Activated T-cell treated with anti-CD3 and anti-CD28 coated beads, Interleukin-2, amount 50 U/mL, for 24 hours (primary cell): Measurements from ENCODE around the gene ANO1.

Experiments
- DNase-seq: peaks from one replicate; pipeline ENCODE4 v3.0.0-alpha.2; 2020
- H3K27ac Mint-ChIP-seq: 2 replicates; pipeline ENCODE4 v1.8.0; 2020; ENCODE audit warnings: mild to moderate bottlenecking, mixed read lengths
- H3K27me3 Mint-ChIP-seq: 2 replicates; pipeline ENCODE4 v1.8.0; 2020; ENCODE audit warnings: mixed read lengths
- H3K36me3 Mint-ChIP-seq: 2 replicates; pipeline ENCODE4 v1.8.0; 2020; ENCODE audit warnings: low read depth, mixed read lengths
- H3K4me1 Mint-ChIP-seq: 2 replicates; pipeline ENCODE4 v1.8.0; 2020; ENCODE audit warnings: low read depth, mixed read lengths
- H3K4me3 Mint-ChIP-seq: 2 replicates; pipeline ENCODE4 v1.8.0; 2020; ENCODE audit warnings: mild to moderate bottlenecking, moderate library complexity, mixed read lengths
- H3K9me3 Mint-ChIP-seq: 2 replicates; pipeline ENCODE4 v1.8.0; 2020; ENCODE audit warnings: mixed read lengths

Gene ANO1

GRCh38 chr11:70169632-70170031 is 91.5 kb downstream of the ANO1 start:
- H3K4me1 Mint-ChIP-seq = no peaks in the 10 kb centered on the region
- no peak for DNase-seq
- H3K4me3 Mint-ChIP-seq = no peak overlapping the region
- H3K36me3 Mint-ChIP-seq = no peaks in the 10 kb centered on the region
- H3K9me3 Mint-ChIP-seq = no peaks in the 10 kb centered on the region
- H3K27me3 Mint-ChIP-seq = peaks cover 21% of the 10 kb centered on the region
- H3K27ac Mint-ChIP-seq = no peak overlapping the region

- H3K36me3 Mint-ChIP-seq = no peaks in the 10 kb centered on the region
- no peak overlapping the region for H3K27ac Mint-ChIP-seq
- DNase-seq = no peak
- peaks cover 21% of the 10 kb centered on the region for H3K27me3 Mint-ChIP-seq
- no peak overlapping the region for H3K4me3 Mint-ChIP-seq
- H3K4me1 Mint-ChIP-seq = no peaks in the 10 kb centered on the region
- no peaks in the 10 kb centered on the region for H3K9me3 Mint-ChIP-seq
These were observed 92.6 kb downstream of the ANO1 start for GRCh38 chr11:70170596-70171210.

GRCh38 chr11:70173018-70173417 is 94.9 kb downstream of the ANO1 start:
- Mint-ChIP-seq H3K27me3 (peaks cover 11% of the 10 kb centered on the region), H3K27ac (no peak overlapping the region), H3K9me3 (no peaks in the 10 kb centered on the region), H3K4me3 (no peak overlapping the region), H3K4me1 (no peaks in the 10 kb centered on the region), H3K36me3 (no peaks in the 10 kb centered on the region)
- no peak for DNase-seq

GRCh38 chr11:70174547-70175235 is 96.6 kb downstream of the ANO1 start:
- no peaks in the 10 kb centered on the region for H3K4me1 Mint-ChIP-seq
- H3K9me3 Mint-ChIP-seq = no peaks in the 10 kb centered on the region
- no peak for DNase-seq
- H3K36me3 Mint-ChIP-seq = no peaks in the 10 kb centered on the region
- H3K4me3 Mint-ChIP-seq = no peak overlapping the region
- peaks cover under 1% of the 10 kb centered on the region for H3K27me3 Mint-ChIP-seq
- H3K27ac Mint-ChIP-seq = no peak overlapping the region

GRCh38 chr11:70175236-70175698 is 97.2 kb downstream of the ANO1 start:
- Mint-ChIP-seq H3K27me3 (no peaks in the 10 kb centered on the region), H3K36me3 (no peaks in the 10 kb centered on the region), H3K4me1 (no peaks in the 10 kb centered on the region), H3K9me3 (no peaks in the 10 kb centered on the region), H3K4me3 (no peak overlapping the region), H3K27ac (no peak overlapping the region)
- no peak for DNase-seq

GRCh38 chr11:70176940-70177689 is 99.0 kb downstream of the ANO1 start:
- no peaks in the 10 kb centered on the region for H3K36me3 Mint-ChIP-seq
- H3K4me1 Mint-ChIP-seq = no peaks in the 10 kb centered on the region
- DNase-seq = peak; percentile 68
- H3K27me3 Mint-ChIP-seq = no peaks in the 10 kb centered on the region
- no peak overlapping the region for H3K4me3 Mint-ChIP-seq
- no peak overlapping the region for H3K27ac Mint-ChIP-seq
- no peaks in the 10 kb centered on the region for H3K9me3 Mint-ChIP-seq

- Mint-ChIP-seq H3K4me1 (no peaks in the 10 kb centered on the region), H3K36me3 (no peaks in the 10 kb centered on the region), H3K27ac (no peak overlapping the region), H3K9me3 (no peaks in the 10 kb centered on the region), H3K4me3 (no peak overlapping the region), H3K27me3 (peaks cover 6% of the 10 kb centered on the region)
- DNase-seq = no peak
These were observed 102.8 kb downstream of the ANO1 start for GRCh38 chr11:70180906-70181305.

GRCh38 chr11:70182266-70182665 is 104.1 kb downstream of the ANO1 start:
- DNase-seq = no peak
- Mint-ChIP-seq H3K27me3 (peaks cover 7% of the 10 kb centered on the region), H3K4me1 (no peaks in the 10 kb centered on the region), H3K9me3 (no peaks in the 10 kb centered on the region), H3K36me3 (no peaks in the 10 kb centered on the region), H3K27ac (no peak overlapping the region), H3K4me3 (no peak overlapping the region)

GRCh38 chr11:70183032-70183431 is 104.9 kb downstream of the ANO1 start:
- peaks cover 11% of the 10 kb centered on the region for H3K27me3 Mint-ChIP-seq
- DNase-seq = no peak
- H3K4me1 Mint-ChIP-seq = no peaks in the 10 kb centered on the region
- no peak overlapping the region for H3K27ac Mint-ChIP-seq
- no peaks in the 10 kb centered on the region for H3K36me3 Mint-ChIP-seq
- no peaks in the 10 kb centered on the region for H3K9me3 Mint-ChIP-seq
- no peak overlapping the region for H3K4me3 Mint-ChIP-seq

- Mint-ChIP-seq H3K27me3 (peaks cover 11% of the 10 kb centered on the region), H3K27ac (no peak overlapping the region), H3K9me3 (no peaks in the 10 kb centered on the region), H3K4me3 (no peak overlapping the region), H3K36me3 (no peaks in the 10 kb centered on the region), H3K4me1 (no peaks in the 10 kb centered on the region)
- DNase-seq = no peak
These were observed 105.5 kb downstream of the ANO1 start for GRCh38 chr11:70183483-70184176.

GRCh38 chr11:70184396-70184795 is 106.3 kb downstream of the ANO1 start:
- no peaks in the 10 kb centered on the region for H3K9me3 Mint-ChIP-seq
- H3K27me3 Mint-ChIP-seq = peaks cover 11% of the 10 kb centered on the region
- H3K4me1 Mint-ChIP-seq = no peaks in the 10 kb centered on the region
- H3K27ac Mint-ChIP-seq = no peak overlapping the region
- DNase-seq = no peak
- H3K36me3 Mint-ChIP-seq = no peaks in the 10 kb centered on the region
- H3K4me3 Mint-ChIP-seq = no peak overlapping the region

- H3K27ac Mint-ChIP-seq = no peak overlapping the region
These were observed 107.4 kb downstream of the ANO1 start for GRCh38 chr11:70185348-70186055.

GRCh38 chr11:70186420-70186819 is 108.3 kb downstream of the ANO1 start:
- Mint-ChIP-seq H3K27me3 (peaks cover 13% of the 10 kb centered on the region), H3K27ac (no peak overlapping the region), H3K9me3 (no peaks in the 10 kb centered on the region), H3K4me3 (no peak overlapping the region), H3K4me1 (no peaks in the 10 kb centered on the region), H3K36me3 (no peaks in the 10 kb centered on the region)
- DNase-seq = no peak

More at GRCh38 chr11:70185348-70186055, 107.4 kb downstream of the ANO1 start:
- Mint-ChIP-seq H3K36me3 (no peaks in the 10 kb centered on the region), H3K4me1 (no peaks in the 10 kb centered on the region), H3K9me3 (no peaks in the 10 kb centered on the region), H3K4me3 (no peak overlapping the region), H3K27me3 (peaks cover 11% of the 10 kb centered on the region)
- DNase-seq = no peak

- no peaks in the 10 kb centered on the region for H3K4me1 Mint-ChIP-seq
- no peak for DNase-seq
- peaks cover 14% of the 10 kb centered on the region for H3K27me3 Mint-ChIP-seq
- no peaks in the 10 kb centered on the region for H3K36me3 Mint-ChIP-seq
- H3K27ac Mint-ChIP-seq = no peak overlapping the region
- H3K4me3 Mint-ChIP-seq = no peak overlapping the region
- no peaks in the 10 kb centered on the region for H3K9me3 Mint-ChIP-seq
These were observed 108.8 kb downstream of the ANO1 start for GRCh38 chr11:70186936-70187335.
